ENCODE measurements around the gene VWA1. TPM values are rescaled to one million over a fixed set of nuclear protein-coding genes. Genes with fewer than 3 reads are reported as not detected.
A peak's percentile ranks its signal among the peaks of the same experiment; 100 is the strongest.

VWA1 gene
- total and polyA plus RNA-seq, 10 of the 15 experiments (the other 5 are each of a cell fraction or from before 2014, with no cell fraction given) = 0.02 to 1.7 (median 0.32) TPM; not detected in 2

GRCh38 chr1:1449099-1449739 is 13.7 kb downstream of the VWA1 start, which contains the start of gene ATAD3C:
Gene ATAD3C (plus strand): TSS chr1:1449689. CDS start chr1:1450684, 995 bp downstream.
- no peaks in the 10 kb centered on the region for H3K79me2 ChIP-seq (ENCODE audit: control insufficient read depth, insufficient read depth, low read length)
- 55% methylated on average over 6 of the region's 6 CpGs for WGBS (ENCODE audit: insufficient coverage, insufficient replicate concordance, low lambda C conversion rate, missing lambda C conversion rate)
- no peak within 1 kb of the TSS for H3K4me2 ChIP-seq (ENCODE audit: control insufficient read depth, insufficient read depth)
- H3K4me3 ChIP-seq = no peak within 1 kb of the TSS
- no peak within 1 kb of the TSS for H3K27ac ChIP-seq (ENCODE audit: control insufficient read depth, insufficient read depth)
- no peak for FAIRE-seq
- in situ Hi-C loops (cut with MboI) (no loop called here), intact Hi-C loops (cut with micrococcal nuclease; ENCODE audit: unreplicated experiment) (no loop called here)
- no peaks in the 10 kb centered on the region for H3K4me1 ChIP-seq (ENCODE audit: control insufficient read depth, insufficient read depth, low read length)
- no peak within 1 kb of the TSS for H3K9ac ChIP-seq (ENCODE audit: control insufficient read depth, insufficient read depth, low read length)
- H2AFZ ChIP-seq (ENCODE audit: control insufficient read depth, low read depth, low read length) = no peak within 1 kb of the TSS
- ChIA-PET SMC1A (ENCODE audit: uncharacterized antibody, unreplicated experiment) (interaction anchor here (1.0 kb wide), 1 partner anchor 9 kb away, joined by 4 read pairs; no protein-coding TSS in a partner anchor), RAD21 (ENCODE audit: unreplicated experiment) (no interaction called here), CTCF (interaction anchor here (0.7 kb wide), 1 partner anchor 8 kb away, joined by 3 read pairs; no protein-coding TSS in a partner anchor), POLR2A (no interaction called here)
- no peaks in the 10 kb centered on the region for H3K9me3 ChIP-seq (replicated peaks; ENCODE audit: control insufficient read depth, insufficient read depth, low read length)
- no peaks in the 10 kb centered on the region for H4K20me1 ChIP-seq (ENCODE audit: control insufficient read depth, insufficient read depth)
- H3K36me3 ChIP-seq (ENCODE audit: control insufficient read depth in 2 of 2, insufficient read depth in 2 of 2, low read length in 1 of 2) = no peaks in the 10 kb centered on the region
- H3K27me3 ChIP-seq (replicated peaks in 1 of 2; ENCODE audit: control insufficient read depth in 2 of 2, insufficient read depth in 2 of 2, low read length in 1 of 2) = no peaks in the 10 kb centered on the region
- ATAC-seq = no peak
- no peak for DNase-seq (ENCODE audit: low read depth, low spot score)
- TF ChIP-seq SUZ12 (IDR thresholded peaks at IDR 0.05; ENCODE audit: unreplicated experiment) = no peak
- 0 out of 2 replicates have a peak, but pooled peaks have one; percentile 6 for TF ChIP-seq PKNOX1 (IDR thresholded peaks at IDR 0.05)
- no peak for TF ChIP-seq PRDM15 (CRISPR knock-in tag; IDR thresholded peaks at IDR 0.05)
- no peak for TF ChIP-seq MAX (IDR thresholded peaks at IDR 0.05; ENCODE audit: low read depth, low read length)
- no peak for TF ChIP-seq MLLT1 (IDR thresholded peaks at IDR 0.05)
- no peak for TF ChIP-seq POU2F2 (IDR thresholded peaks at IDR 0.05; ENCODE audit: borderline replicate concordance, low read depth, low read length)
- no peak for TF ChIP-seq RCOR1 (conservative IDR thresholded peaks at IDR 0.05; ENCODE audit: low read depth, low read length)
- no peak for TF ChIP-seq POLR2A (IDR thresholded peaks at IDR 0.05; ENCODE audit: low read depth, low read length)
- TF ChIP-seq HSF1 (IDR thresholded peaks at IDR 0.05; ENCODE audit: low read depth, low read length) = no peak
- BruUV-seq (replicated peaks) = no TSS peak
